Measurements from ENCODE around the gene ARHGAP12.
A peak's percentile ranks its signal among the peaks of the same experiment; 100 is the strongest.

ARHGAP12 gene

DNA sequence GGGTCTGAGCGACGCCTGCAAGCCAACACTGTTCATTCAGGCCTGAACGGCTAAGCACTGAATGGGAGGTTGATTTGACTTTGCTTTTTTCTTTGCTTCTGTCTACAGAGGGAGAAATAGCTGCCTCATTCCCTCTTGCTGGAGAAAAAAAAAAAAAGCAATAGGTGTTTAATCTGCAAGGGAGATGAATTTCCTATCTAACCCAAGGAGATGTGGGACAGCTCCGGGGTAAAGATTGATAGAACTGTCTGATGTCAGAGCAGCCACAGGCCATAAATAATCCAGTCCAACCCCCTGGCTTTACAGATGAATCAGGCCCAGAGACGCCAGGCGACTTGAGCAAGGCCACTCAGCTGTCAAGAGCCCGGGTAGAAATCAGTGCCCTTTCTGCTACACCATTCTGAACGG is 168.0 kb downstream of the ARHGAP12 start:
- DNase-seq, result no peak

GRCh38 chr10:31759799-31760626 is 168.6 kb downstream of the ARHGAP12 start:
- peak; percentile 92 for DNase-seq

GRCh38 chr10:31759124-31759798 is 169.4 kb downstream of the ARHGAP12 start:
- peak; percentile 63 for DNase-seq

DNA sequence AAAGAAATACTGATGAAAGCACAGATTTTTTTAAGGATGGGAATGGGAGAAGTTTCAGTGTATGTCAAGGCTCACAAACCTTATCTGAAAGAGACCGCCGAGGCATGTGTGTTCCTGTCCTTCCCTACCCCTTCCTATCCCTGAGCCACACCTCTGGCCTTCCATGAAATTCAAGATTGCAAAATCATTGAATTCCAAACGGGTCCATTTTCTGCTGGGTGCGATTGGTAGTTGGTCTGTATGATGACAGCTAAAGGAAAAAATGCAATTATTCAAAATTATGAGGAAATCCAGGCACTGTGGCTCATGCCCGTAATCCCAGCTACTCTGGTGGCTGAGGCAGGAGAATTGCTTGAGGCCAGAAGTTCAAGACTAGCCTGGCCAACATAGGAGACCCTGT is 170.1 kb downstream of the ARHGAP12 start:
- DNase-seq, result no peak

GRCh38 chr10:31757831-31758230 is 170.8 kb downstream of the ARHGAP12 start:
- DNase-seq, result no peak

GRCh38 chr10:31757386-31757791 is 171.2 kb downstream of the ARHGAP12 start:
- no peak for DNase-seq

DNA sequence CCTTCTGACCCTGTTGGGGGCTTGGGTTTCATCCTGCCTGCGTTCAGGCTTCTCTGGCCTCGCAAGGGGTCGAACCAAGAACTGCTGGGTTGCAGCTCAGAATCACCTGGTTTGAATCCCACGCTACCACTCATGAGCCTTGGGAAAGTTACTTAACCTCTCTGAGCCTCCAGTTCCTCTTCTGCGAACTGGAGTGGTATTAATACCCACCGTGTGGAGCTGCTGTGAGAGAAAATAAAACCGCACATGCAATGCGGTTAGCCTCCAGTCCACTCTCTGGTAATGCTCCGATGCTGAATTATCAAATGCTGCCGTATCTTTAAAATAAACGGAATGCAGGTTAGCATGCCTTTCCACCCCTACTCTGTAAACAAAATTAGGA is 171.9 kb downstream of the ARHGAP12 start:
- no peak for DNase-seq

DNA sequence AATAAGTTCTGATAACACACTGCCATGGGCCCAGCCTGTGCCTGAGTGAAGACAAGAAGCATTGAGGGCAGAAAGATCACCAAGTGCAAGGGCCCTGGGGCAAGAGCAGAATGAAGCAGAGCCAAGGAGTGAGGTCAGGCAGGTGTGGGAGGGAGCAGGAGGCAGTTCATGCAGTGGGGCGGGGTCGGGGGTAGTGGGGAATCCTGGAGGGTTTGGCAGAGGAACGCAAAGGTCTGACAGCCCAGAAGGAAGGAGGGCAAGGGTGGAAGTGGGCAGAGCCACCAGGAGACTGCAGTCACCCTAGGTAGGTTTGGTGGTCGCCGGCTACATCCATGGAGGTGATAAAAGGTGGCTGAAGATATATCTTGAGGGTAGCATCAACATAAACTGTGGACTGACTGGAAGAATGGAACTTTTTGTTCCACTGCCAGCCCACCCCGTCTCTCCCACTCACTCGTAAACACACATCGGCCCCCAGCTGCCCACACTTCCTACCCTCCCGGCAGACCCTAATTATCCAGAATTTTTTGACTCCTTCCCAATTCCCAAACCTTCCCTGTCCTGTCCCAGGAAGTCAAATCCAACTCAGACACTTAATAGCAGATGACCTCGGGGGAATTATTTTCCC is 172.4 kb downstream of the ARHGAP12 start:
- DNase-seq, result no peak

All from activated CD4-positive, CD25-positive, alpha-beta regulatory T cell treated with anti-CD3 and anti-CD28 coated beads, Interleukin-2, amount 50 U/mL, for 72 hours (primary cell).